ENCODE data around the gene OBSCN.
"Not testable (repeated sequence)": the region's sequence is repeated elsewhere in the genome, so short reads cannot be mapped to it uniquely, and the experiment has no call there.

OBSCN gene

GRCh38 chr1:228259951-228260350 lies 52.1 kb downstream of the OBSCN start:
- DNase-seq, result no peak

- DNase-seq, result no peak
Observed at GRCh38 chr1:228261706-228262105, 53.9 kb downstream of the OBSCN start.

- no peak for DNase-seq
Observed at GRCh38 chr1:228262475-228262874, 54.6 kb downstream of the OBSCN start.

GRCh38 chr1:228263636-228264035 lies 55.8 kb downstream of the OBSCN start:
- no peak for DNase-seq

GRCh38 chr1:228264090-228264829 lies 56.4 kb downstream of the OBSCN start:
- no peak for DNase-seq

- DNase-seq, result no peak
Observed at GRCh38 chr1:228265167-228265566, 57.3 kb downstream of the OBSCN start.

- no peak for DNase-seq
Observed at GRCh38 chr1:228267962-228268880, 60.4 kb downstream of the OBSCN start.

- no peak for DNase-seq
Observed at GRCh38 chr1:228268881-228269265, 61.0 kb downstream of the OBSCN start.

- not testable (repeated sequence) for DNase-seq
Observed at GRCh38 chr1:228269431-228269830, 61.6 kb downstream of the OBSCN start.

- no peak for DNase-seq
Observed at GRCh38 chr1:228270032-228270431, 62.2 kb downstream of the OBSCN start.

- DNase-seq, result no peak
Observed at GRCh38 chr1:228271701-228272251, 63.9 kb downstream of the OBSCN start.

- DNase-seq, result no peak
Observed at GRCh38 chr1:228272331-228272791, 64.5 kb downstream of the OBSCN start.

GRCh38 chr1:228272831-228273571 lies 65.2 kb downstream of the OBSCN start:
- DNase-seq, result no peak

- no peak for DNase-seq
Observed at GRCh38 chr1:228273720-228274451, 66.0 kb downstream of the OBSCN start.

GRCh38 chr1:228274452-228275178 lies 66.8 kb downstream of the OBSCN start:
- DNase-seq, result no peak

GRCh38 chr1:228275179-228275429 lies 67.3 kb downstream of the OBSCN start:
- no peak for DNase-seq

GRCh38 chr1:228275430-228276173 lies 67.8 kb downstream of the OBSCN start:
- DNase-seq, result peak; percentile 76

GRCh38 chr1:228276174-228276831 lies 68.5 kb downstream of the OBSCN start:
- DNase-seq, result no peak

GRCh38 chr1:228276901-228277490 lies 69.2 kb downstream of the OBSCN start:
- no peak for DNase-seq
